Activated CD8-positive, alpha-beta T cell treated with anti-CD3 and anti-CD28 coated beads for 36 hours (primary cell): ENCODE results near the gene BCAR1. TPM values are rescaled to one million over a fixed set of nuclear protein-coding genes. Genes with fewer than 3 reads are reported as not detected.

Experiments
- ATAC-seq: fragments of 200-7000 bp; cut with Tn5 transposase; one replicate; pipeline ENCODE4 v1.10.0; 2021; ENCODE audit warnings: mild to moderate bottlenecking, moderate library complexity
- CTCF ChIA-PET: fragments of 350-600 bp; sonication (Branson Sonifier 250); formaldehyde crosslinking; loops from one replicate; lab custom pipeline; 2021; ENCODE audit warnings: antibody characterized with exemption; lab: Charles Lee
- POLR2A ChIA-PET: fragments of 350-600 bp; sonication (Branson Sonifier 250); formaldehyde crosslinking; loops from one replicate; lab custom pipeline; 2021; ENCODE audit warnings: antibody characterized with exemption; lab: Charles Lee
- DNase-seq: peaks from one replicate; pipeline ENCODE4 v3.0.0-alpha.2; 2020
- H3K27ac Mint-ChIP-seq: one replicate; pipeline ENCODE4 v1.8.0; 2021; ENCODE audit warnings: mild to moderate bottlenecking, mixed read lengths
- H3K27me3 Mint-ChIP-seq: one replicate; pipeline ENCODE4 v1.8.0; 2021; ENCODE audit warnings: mixed read lengths
- H3K36me3 Mint-ChIP-seq: one replicate; pipeline ENCODE4 v1.8.0; 2021; ENCODE audit warnings: low read depth, mixed read lengths
- H3K4me1 Mint-ChIP-seq: one replicate; pipeline ENCODE4 v1.8.0; 2021; ENCODE audit warnings: low read depth, mixed read lengths
- H3K4me3 Mint-ChIP-seq: one replicate; pipeline ENCODE4 v1.8.0; 2021; ENCODE audit warnings: mild to moderate bottlenecking, moderate library complexity, mixed read lengths
- H3K9me3 Mint-ChIP-seq: one replicate; pipeline ENCODE4 v1.8.0; 2021; ENCODE audit warnings: mixed read lengths
- CTCF ChIP-seq: fragments of 200-600 bp; IDR thresholded peaks from one replicate; pipeline ENCODE4 v1.8.0; 2022; ENCODE audit warnings: antibody characterized with exemption, mild to moderate bottlenecking
- intact Hi-C: fragments of 100-400 bp; cut with micrococcal nuclease; formaldehyde crosslinking; loops from one replicate; pipeline ENCODE4 v1.10.0; 2022
- total RNA-seq, 2 experiments: library from RNA; stranded (reverse); gene quantifications; one replicate each; pipeline ENCODE4 v1.2.3, GENCODE V29; 2021

BCAR1 gene
- total RNA-seq, 2 experiments from 2014 or later, result 0.34 to 0.87 TPM

- peaks cover 2% of the 10 kb centered on the region for H3K4me1 Mint-ChIP-seq
Measured at GRCh38 chr16:75229172-75230031, 22.0 kb downstream of the BCAR1 start.

GRCh38 chr16:75228143-75228976 is 23.1 kb downstream of the BCAR1 start:
- ChIA-PET CTCF (no interaction called here), POLR2A (no interaction called here)
- Mint-ChIP-seq H3K27me3 (peaks cover 2% of the 10 kb centered on the region), H3K36me3 (no peaks in the 10 kb centered on the region), H3K9me3 (no peaks in the 10 kb centered on the region), H3K4me3 (no peak overlapping the region), H3K4me1 (no peaks in the 10 kb centered on the region), H3K27ac (no peak overlapping the region)
- intact Hi-C loops, result no loop called here
- DNase-seq (no peak), ATAC-seq (no peak)
- no peak for TF ChIP-seq CTCF

More at GRCh38 chr16:75229172-75230031, 22.0 kb downstream of the BCAR1 start:
- no peak for TF ChIP-seq CTCF
- ChIA-PET POLR2A (no interaction called here), CTCF (interaction anchor here (5.4 kb wide), 1 partner anchor 156 kb away, joined by 50 read pairs; no protein-coding TSS in a partner anchor)
- H3K36me3 Mint-ChIP-seq, result no peaks in the 10 kb centered on the region
- intact Hi-C loops, result loop anchor here (5.0 kb wide), 2 partner anchors 32 to 173 kb away; no protein-coding TSS in a partner anchor
- H3K27ac Mint-ChIP-seq, result no peak overlapping the region
- H3K4me3 Mint-ChIP-seq, result no peak overlapping the region
- H3K27me3 Mint-ChIP-seq, result peaks cover 2% of the 10 kb centered on the region
- DNase-seq, result no peak
- no peaks in the 10 kb centered on the region for H3K9me3 Mint-ChIP-seq
- no peak for ATAC-seq

GRCh38 chr16:75227361-75228142 is 23.9 kb downstream of the BCAR1 start:
- POLR2A ChIA-PET, result no interaction called here
- no peaks in the 10 kb centered on the region for H3K36me3 Mint-ChIP-seq
- H3K4me3 Mint-ChIP-seq, result no peak overlapping the region

More at GRCh38 chr16:75227361-75228142, 23.9 kb downstream of the BCAR1 start:
- no peak for ATAC-seq
- no peak for TF ChIP-seq CTCF
- no peak for DNase-seq
- CTCF ChIA-PET, result no interaction called here
- intact Hi-C loops, result no loop called here
- H3K9me3 Mint-ChIP-seq, result no peaks in the 10 kb centered on the region
- H3K27ac Mint-ChIP-seq, result no peak overlapping the region
- H3K4me1 Mint-ChIP-seq, result no peaks in the 10 kb centered on the region
- H3K27me3 Mint-ChIP-seq, result peaks cover 2% of the 10 kb centered on the region
